GM23338 (cell line): Measurements from ENCODE around the gene RBM42. TPM values are rescaled to one million over a fixed set of nuclear protein-coding genes. Genes with fewer than 3 reads are reported as not detected.

Experiments used
- ATAC-seq: fragments of 200-7000 bp; cut with Tn5 transposase; 3 replicates; pipeline ENCODE4 v1.9.1; 2020
- DNase-seq: peaks from one replicate; pipeline ENCODE4 v3.0.0-alpha.2; 2015; ENCODE audit warnings: low spot score
- H2AFZ ChIP-seq: fragments of 200-600 bp; sonication (generic); 2 replicates; pipeline ENCODE4 v1.8.0; 2016; ENCODE audit warnings: antibody characterized with exemption, mild to moderate bottlenecking, moderate library complexity
- H3F3A ChIP-seq: fragments of 200-600 bp; sonication (generic); replicated peaks from 2 replicates; pipeline ENCODE4 v1.8.0; 2017; ENCODE audit warnings: antibody characterized with exemption, mixed run types, low read depth
- H3K27ac ChIP-seq: fragments of 200-600 bp; sonication (generic); 2 replicates; pipeline ENCODE4 v1.6.1; 2016; ENCODE audit warnings: low read depth
- H3K27me3 ChIP-seq: fragments of 200-600 bp; sonication (generic); 2 replicates; pipeline ENCODE4 v1.8.0; 2016; ENCODE audit warnings: mild to moderate bottlenecking, mixed run types, moderate library complexity; ENCODE audit not compliant: insufficient read depth
- H3K36me3 ChIP-seq: fragments of 200-600 bp; sonication (generic); 2 replicates; pipeline ENCODE4 v1.8.0; 2016; ENCODE audit warnings: mild to moderate bottlenecking; ENCODE audit not compliant: insufficient read depth
- H3K4me1 ChIP-seq: fragments of 200-600 bp; sonication (generic); 2 replicates; pipeline ENCODE4 v1.8.0; 2016; ENCODE audit warnings: mild to moderate bottlenecking, moderate library complexity; ENCODE audit not compliant: insufficient read depth
- H3K4me2 ChIP-seq: fragments of 200-600 bp; sonication (generic); 2 replicates; pipeline ENCODE4 v1.7.1; 2017; ENCODE audit warnings: mixed run types
- H3K4me3 ChIP-seq: fragments of 200-600 bp; sonication (generic); 2 replicates; pipeline ENCODE4 v1.6.1; 2016; ENCODE audit warnings: mixed run types
- H3K79me2 ChIP-seq: fragments of 200-600 bp; sonication (generic); replicated peaks from 2 replicates; pipeline ENCODE4 v1.8.0; 2017; ENCODE audit warnings: mild to moderate bottlenecking; ENCODE audit not compliant: insufficient read depth
- H3K9me2 ChIP-seq: fragments of 200-600 bp; sonication (generic); 2 replicates; pipeline ENCODE4 v1.8.0; 2017; ENCODE audit not compliant: insufficient read depth
- H4K20me1 ChIP-seq: fragments of 200-600 bp; sonication (generic); replicated peaks from 2 replicates; pipeline ENCODE4 v1.8.0; 2017; ENCODE audit warnings: mild to moderate bottlenecking; ENCODE audit not compliant: insufficient read depth
- H3K27ac Mint-ChIP-seq: 2 replicates; pipeline ENCODE4 v1.8.0; 2020; ENCODE audit warnings: inconsistent platforms, mild to moderate bottlenecking, moderate library complexity, mixed read lengths
- H3K27me3 Mint-ChIP-seq: 3 replicates; pipeline ENCODE4 v1.8.0; 2022; ENCODE audit warnings: low read depth, mild to moderate bottlenecking, moderate library complexity, mixed read lengths, inconsistent platforms; ENCODE audit not compliant: insufficient read depth, poor library complexity
- H3K36me3 Mint-ChIP-seq: 3 replicates; pipeline ENCODE4 v1.8.0; 2021; ENCODE audit warnings: low read depth, mild to moderate bottlenecking, inconsistent platforms, moderate library complexity, mixed read lengths
- H3K4me1 Mint-ChIP-seq: 3 replicates; pipeline ENCODE4 v1.8.0; 2020; ENCODE audit warnings: mild to moderate bottlenecking, inconsistent platforms, mixed read lengths
- H3K4me3 Mint-ChIP-seq: 3 replicates; pipeline ENCODE4 v1.8.0; 2021; ENCODE audit warnings: moderate library complexity, mild to moderate bottlenecking, inconsistent platforms, mixed read lengths
- H3K9me3 Mint-ChIP-seq: 3 replicates; pipeline ENCODE4 v1.8.0; 2020; ENCODE audit warnings: moderate library complexity, mild to moderate bottlenecking, inconsistent platforms, mixed read lengths
- CREB1 ChIP-seq: fragments of 250-450 bp; sonication (Bioruptor Pico); IDR thresholded peaks from 2 replicates; pipeline ENCODE4 v1.5.0; 2020; ENCODE audit warnings: low read depth, mild to moderate bottlenecking, moderate library complexity
- EZH2phosphoT487 ChIP-seq: fragments of 200-600 bp; sonication (generic); IDR thresholded peaks from one replicate; pipeline ENCODE4 v1.8.1; 2018; ENCODE audit warnings: antibody characterized with exemption; ENCODE audit not compliant: unreplicated experiment
- JUNB ChIP-seq: IDR thresholded peaks from one replicate; pipeline ENCODE4 v1.6.1; 2016; ENCODE audit warnings: antibody characterized with exemption; ENCODE audit not compliant: unreplicated experiment
- NANOG ChIP-seq: IDR thresholded peaks from 2 replicates; pipeline ENCODE4 v1.6.1; 2016; ENCODE audit warnings: antibody characterized with exemption, borderline replicate concordance
- POLR2AphosphoS5 ChIP-seq: IDR thresholded peaks from 2 replicates; pipeline ENCODE4 v1.6.1; 2016; ENCODE audit warnings: antibody characterized with exemption, low read depth
- STAT1 ChIP-seq: IDR thresholded peaks from one replicate; pipeline ENCODE4 v1.6.1; 2016; ENCODE audit warnings: antibody characterized with exemption; ENCODE audit not compliant: unreplicated experiment
- ZNF331 ChIP-seq: fragments of 250-450 bp; sonication (Bioruptor Pico); IDR thresholded peaks from 2 replicates; pipeline ENCODE4 v1.5.0; 2020; ENCODE audit warnings: low read depth, mild to moderate bottlenecking, moderate library complexity
- ZNF462 ChIP-seq: fragments of 250-450 bp; sonication (Bioruptor Pico); IDR thresholded peaks from 2 replicates; pipeline ENCODE4 v1.5.0; 2020; ENCODE audit warnings: mild to moderate bottlenecking, moderate library complexity
- polyA plus RNA-seq: library from polyadenylated mRNA; unstranded; fragments of >200 nt; fragmentation: Nextera tagmentation; extraction: Ambion mirVana; gene quantifications from 2 replicates; pipeline ENCODE4 v1.2.1, GENCODE V29; 2016
- total RNA-seq: library from RNA; depleted of rRNA; stranded (reverse); fragments of >200 nt; shearing (Covaris generic); gene quantifications from 2 replicates; pipeline ENCODE4 v1.2.3, GENCODE V29; 2014

RBM42 gene
- total and polyA plus RNA-seq, 2 experiments from 2014 or later: 74.7 to 82.9 TPM

- no peak for ATAC-seq
- no peaks in the 10 kb centered on the region for H3K4me1 ChIP-seq
- TF ChIP-seq ZNF462 (CRISPR knock-in tag) (no peak), NANOG (no peak), CREB1 (CRISPR knock-in tag) (no peak), POLR2AphosphoS5 (no peak), JUNB (no peak), EZH2phosphoT487 (no peak), ZNF331 (no peak), STAT1 (no peak)
- no peak overlapping the region for H3K4me2 ChIP-seq
- no peak overlapping the region for H3K27ac ChIP-seq
- no peaks in the 10 kb centered on the region for H3F3A ChIP-seq
- Mint-ChIP-seq H3K27me3 (peaks cover 15% of the 10 kb centered on the region), H3K27ac (no peak overlapping the region), H3K4me1 (peaks cover 3% of the 10 kb centered on the region; the same call in 1 of the 3 replicates), H3K4me3 (no peak overlapping the region), H3K36me3 (no peaks in the 10 kb centered on the region), H3K9me3 (no peaks in the 10 kb centered on the region; the same call in 2 of the 3 replicates)
- DNase-seq: no peak
- H3K36me3 ChIP-seq: no peaks in the 10 kb centered on the region
- H3K4me3 ChIP-seq: no peak overlapping the region
- no peaks in the 10 kb centered on the region for H3K79me2 ChIP-seq
- H4K20me1 ChIP-seq: no peaks in the 10 kb centered on the region
- no peak overlapping the region for H2AFZ ChIP-seq
- no peaks in the 10 kb centered on the region for H3K27me3 ChIP-seq
- H3K9me2 ChIP-seq: no peaks in the 10 kb centered on the region
Measured at GRCh38 chr19:35665604-35666003, 36.8 kb downstream of the RBM42 start.
